Hepatocyte (in vitro differentiated cells): Measurements from ENCODE around the gene DPM1. TPM values are rescaled to one million over a fixed set of nuclear protein-coding genes. Genes with fewer than 3 reads are reported as not detected.

Experiments
- polyA plus RNA-seq: library from polyadenylated mRNA; unstranded; fragments of >200 nt; fragmentation: Nextera tagmentation; extraction: Ambion mirVana; gene quantifications from 2 replicates; pipeline ENCODE4 v1.2.1, GENCODE V29; 2016
- total RNA-seq: library from RNA; depleted of rRNA; stranded (reverse); fragments of >200 nt; gene quantifications from 2 replicates; pipeline ENCODE4 v1.2.3, GENCODE V29; 2014

DPM1 gene
- total and polyA plus RNA-seq, 2 experiments from 2014 or later = 72.9 to 84.3 TPM

Other genes starting within 250 kb of the DPM1 start
- gene PARD6B, start 227.0 kb downstream of the DPM1 start, total RNA-seq = 38.5 and 41.0 TPM in 2 replicates
- 14.6 and 16.1 TPM in 2 replicates for gene PARD6B, start 227.0 kb downstream of the DPM1 start, polyA plus RNA-seq
- 5.6 and 12.5 TPM in 2 replicates for gene BCAS4, start 163.5 kb downstream of the DPM1 start, total RNA-seq
- gene BCAS4, start 163.5 kb downstream of the DPM1 start, polyA plus RNA-seq = 18.0 and 21.6 TPM in 2 replicates
- gene ADNP, start 27.1 kb downstream of the DPM1 start, total RNA-seq = 43.7 and 44.3 TPM in 2 replicates
- 12.5 and 13.1 TPM in 2 replicates for gene ADNP, start 27.1 kb downstream of the DPM1 start, polyA plus RNA-seq
- 7.7 and 8.6 TPM in 2 replicates for gene MOCS3, start 286 bp upstream of the DPM1 start, total RNA-seq
- 4.0 and 5.5 TPM in 2 replicates for gene MOCS3, start 286 bp upstream of the DPM1 start, polyA plus RNA-seq
- 26.1 and 28.7 TPM in 2 replicates for gene KCNG1, start 64.6 kb upstream of the DPM1 start, total RNA-seq
- gene KCNG1, start 64.6 kb upstream of the DPM1 start, polyA plus RNA-seq = 34.6 and 45.8 TPM in 2 replicates